ENCODE data around the gene LHPP.

Gene LHPP

GRCh38 chr10:124598196-124598595 lies 136.6 kb downstream of the LHPP start:
- no peak overlapping the region for H3K4me3 ChIP-seq (ENCODE audit: low read length)
- no peak for DNase-seq (ENCODE audit: low read depth)
- no peak for TF ChIP-seq CTCF (conservative IDR thresholded peaks at IDR 0.05; ENCODE audit: low read length)

GRCh38 chr10:124598773-124599587 lies 137.4 kb downstream of the LHPP start:
- H3K4me3 ChIP-seq (ENCODE audit: low read length) = no peak overlapping the region
- no peak for TF ChIP-seq CTCF (conservative IDR thresholded peaks at IDR 0.05; ENCODE audit: low read length)
- no peak for DNase-seq (ENCODE audit: low read depth)

- no peak for TF ChIP-seq CTCF (conservative IDR thresholded peaks at IDR 0.05; ENCODE audit: low read length)
- H3K4me3 ChIP-seq (ENCODE audit: low read length) = no peak overlapping the region
- no peak for DNase-seq (ENCODE audit: low read depth)
Observed at GRCh38 chr10:124599588-124600050, 138.0 kb downstream of the LHPP start.

GRCh38 chr10:124600051-124600880 lies 138.6 kb downstream of the LHPP start:
- no peak for DNase-seq (ENCODE audit: low read depth)
- TF ChIP-seq CTCF (conservative IDR thresholded peaks at IDR 0.05; ENCODE audit: low read length) = no peak
- no peak overlapping the region for H3K4me3 ChIP-seq (ENCODE audit: low read length)

- no peak for TF ChIP-seq CTCF (conservative IDR thresholded peaks at IDR 0.05; ENCODE audit: low read length)
Observed at GRCh38 chr10:124601016-124601415, 139.4 kb downstream of the LHPP start.

GRCh38 chr10:124601431-124602120 lies 140.0 kb downstream of the LHPP start:
- no peak for TF ChIP-seq CTCF (conservative IDR thresholded peaks at IDR 0.05; ENCODE audit: low read length)
- H3K4me3 ChIP-seq (ENCODE audit: low read length) = no peak overlapping the region
- no peak for DNase-seq (ENCODE audit: low read depth)

More at GRCh38 chr10:124601016-124601415, 139.4 kb downstream of the LHPP start:
- H3K4me3 ChIP-seq (ENCODE audit: low read length) = no peak overlapping the region
- DNase-seq (ENCODE audit: low read depth) = no peak

All from AG10803 (cell line).